ENCODE data around the gene C1orf116.

C1orf116 gene

GRCh38 chr1:207021139-207021861 lies 11.3 kb downstream of the C1orf116 start:
- in situ Hi-C loops (cut with MboI; ENCODE audit: low sequenced_read_pairs), result no loop called here

GRCh38 chr1:207020709-207021107 lies 11.8 kb downstream of the C1orf116 start:
- in situ Hi-C loops (cut with MboI; ENCODE audit: low sequenced_read_pairs), result no loop called here

- in situ Hi-C loops (cut with MboI; ENCODE audit: low sequenced_read_pairs), result no loop called here
These were observed 12.4 kb downstream of the C1orf116 start for GRCh38 chr1:207020065-207020708.

- in situ Hi-C loops (cut with MboI; ENCODE audit: low sequenced_read_pairs), result no loop called here
These were observed 12.9 kb downstream of the C1orf116 start for GRCh38 chr1:207019661-207020060.

GRCh38 chr1:207019161-207019560 lies 13.4 kb downstream of the C1orf116 start:
- in situ Hi-C loops (cut with MboI; ENCODE audit: low sequenced_read_pairs), result no loop called here

GRCh38 chr1:207018707-207019106 lies 13.8 kb downstream of the C1orf116 start:
- in situ Hi-C loops (cut with MboI; ENCODE audit: low sequenced_read_pairs), result no loop called here

GRCh38 chr1:207017615-207018559 lies 14.7 kb downstream of the C1orf116 start:
- in situ Hi-C loops (cut with MboI; ENCODE audit: low sequenced_read_pairs), result no loop called here

GRCh38 chr1:207015791-207016190 lies 16.8 kb downstream of the C1orf116 start:
- in situ Hi-C loops (cut with MboI; ENCODE audit: low sequenced_read_pairs), result no loop called here

GRCh38 chr1:207014728-207015127 lies 17.8 kb downstream of the C1orf116 start:
- in situ Hi-C loops (cut with MboI; ENCODE audit: low sequenced_read_pairs), result no loop called here

GRCh38 chr1:207013321-207014085 lies 19.1 kb downstream of the C1orf116 start:
- in situ Hi-C loops (cut with MboI; ENCODE audit: low sequenced_read_pairs), result no loop called here

- in situ Hi-C loops (cut with MboI; ENCODE audit: low sequenced_read_pairs), result no loop called here
These were observed 21.8 kb downstream of the C1orf116 start for GRCh38 chr1:207010726-207011125.

GRCh38 chr1:207009945-207010344 lies 22.6 kb downstream of the C1orf116 start:
- in situ Hi-C loops (cut with MboI; ENCODE audit: low sequenced_read_pairs), result no loop called here

- in situ Hi-C loops (cut with MboI; ENCODE audit: low sequenced_read_pairs), result no loop called here
These were observed 23.2 kb downstream of the C1orf116 start for GRCh38 chr1:207009182-207009850.

- in situ Hi-C loops (cut with MboI; ENCODE audit: low sequenced_read_pairs), result no loop called here
These were observed 25.1 kb downstream of the C1orf116 start for GRCh38 chr1:207007352-207008033.

GRCh38 chr1:207006914-207007313 lies 25.6 kb downstream of the C1orf116 start:
- in situ Hi-C loops (cut with MboI; ENCODE audit: low sequenced_read_pairs), result no loop called here

- in situ Hi-C loops (cut with MboI; ENCODE audit: low sequenced_read_pairs), result no loop called here
These were observed 26.5 kb downstream of the C1orf116 start for GRCh38 chr1:207006083-207006482.

- in situ Hi-C loops (cut with MboI; ENCODE audit: low sequenced_read_pairs), result no loop called here
These were observed 27.4 kb downstream of the C1orf116 start for GRCh38 chr1:207004931-207005830.

GRCh38 chr1:207003210-207003609 lies 29.3 kb downstream of the C1orf116 start:
- in situ Hi-C loops (cut with MboI; ENCODE audit: low sequenced_read_pairs), result no loop called here

GRCh38 chr1:207002724-207003146 lies 29.8 kb downstream of the C1orf116 start:
- in situ Hi-C loops (cut with MboI; ENCODE audit: low sequenced_read_pairs), result no loop called here
